Gastrocnemius medialis (tissue), 4 donors: ENCODE results near the gene SLC5A11. TPM values are rescaled to one million over a fixed set of nuclear protein-coding genes. Genes with fewer than 3 reads are reported as not detected.

ENCODE experiments used
- ATAC-seq, 2 donors: fragments of 150-250 bp; one replicate each; pipeline ENCODE4 v1.9.1; 2016
- DNase-seq, 2 donors: peaks; one replicate each; pipeline ENCODE4 v3.0.0-alpha.2; 2019
- H3K27ac ChIP-seq, 4 donors: fragments of 200-600 bp; sonication (generic); 1 replicate in 1 of 4; 2 replicates in 3 of 4; pipeline ENCODE4 v1.5.1; 2016 to 2018; ENCODE audit warnings: mild to moderate bottlenecking in 2 of 4, moderate library complexity in 1 of 4
- H3K27me3 ChIP-seq, 3 donors: fragments of 200-600 bp; sonication (generic) in 2 of 3; 1 replicate in 1 of 3; 2 replicates in 2 of 3; pipeline versions ENCODE4 v1.5.1 to v1.6.0; 2016 to 2019; ENCODE audit warnings: mild to moderate bottlenecking in 1 of 3, moderate library complexity in 1 of 3
- H3K36me3 ChIP-seq, 2 donors: fragments of 200-600 bp; sonication (generic) in 1 of 2; one replicate each; pipeline ENCODE4 v1.5.1; 2017 to 2018
- H3K4me1 ChIP-seq, 2 donors: fragments of 200-600 bp; sonication (generic) in 1 of 2; one replicate each; pipeline ENCODE4 v1.5.1; 2016 to 2017; ENCODE audit warnings: mild to moderate bottlenecking in 2 of 2
- H3K4me3 ChIP-seq, 4 donors: fragments of 200-600 bp; sonication (generic) in 3 of 4; 1 replicate in 1 of 4; 2 replicates in 3 of 4; pipeline ENCODE4 v1.5.1; 2016 to 2019; ENCODE audit warnings: mild to moderate bottlenecking in 2 of 4
- H3K9me3 ChIP-seq, 3 donors: fragments of 200-600 bp; sonication (generic) in 2 of 3; 1 replicate in 1 of 3; 2 replicates in 2 of 3; pipeline ENCODE4 v1.5.1; 2016 to 2019
- CTCF ChIP-seq, 5 experiments: fragments of 450-650 bp in 3 of 5; fragments of 200-600 bp in 2 of 5; sonication (generic) in 2 of 5; IDR thresholded peaks in 4 of 5; conservative IDR thresholded peaks in 1 of 5; 1 replicate in 4 of 5; 2 replicates in 1 of 5; pipeline ENCODE4 v1.5.1; 2016 to 2019; ENCODE audit warnings: antibody characterized with exemption in 5 of 5, mild to moderate bottlenecking in 3 of 5, moderate library complexity in 3 of 5
- POLR2A ChIP-seq, 2 donors: fragments of 450-650 bp; IDR thresholded peaks; one replicate each; pipeline ENCODE4 v1.6.1; 2017; ENCODE audit warnings: antibody characterized with exemption in 2 of 2, mild to moderate bottlenecking in 2 of 2, moderate library complexity in 2 of 2
- in situ Hi-C, 4 donors: fragments of 200-750 bp; cut with MboI; loops; one replicate each; pipeline versions ENCODE4 v1.15.0 to v1.8.0; 2017; ENCODE audit warnings: low sequenced_read_pairs in 4 of 4
- intact Hi-C: fragments of 100-400 bp; cut with DNase I; formaldehyde crosslinking; loops from one replicate; pipeline ENCODE4 v1.15.1; 2023; ENCODE audit warnings: low total_unique reads
- total RNA-seq, 4 donors: library from RNA; depleted of rRNA; stranded (reverse); fragments of >200 nt; gene quantifications; one replicate each; pipeline versions ENCODE4 v1.1.0 to v1.2.3, GENCODE V29; 2016

Gene SLC5A11
- total RNA-seq, 4 donors from 2014 or later = 0.20 to 0.66 TPM; not detected in 2

GRCh38 chr16:24906199-24906808 lies 60.5 kb downstream of the SLC5A11 start:
- in situ Hi-C loops = no loop called here
- Histone ChIP-seq H3K27me3 (no peaks in the 10 kb centered on the region), H3K27ac (no peak overlapping the region), H3K4me1 (no peaks in the 10 kb centered on the region), H3K4me3 (no peak overlapping the region), H3K36me3 (no peaks in the 10 kb centered on the region), H3K9me3 (no peaks in the 10 kb centered on the region)
- intact Hi-C loops = no loop called here
- no peak for ATAC-seq
- TF ChIP-seq POLR2A (IDR thresholded peaks at IDR 0.05) (no peak), CTCF (IDR thresholded peaks at IDR 0.05 in 4 of 5, conservative IDR thresholded peaks at IDR 0.05 in 1 of 5) (peak in 1 of 5 experiments; percentile 45)
- DNase-seq = no peak

- Histone ChIP-seq H3K36me3 (no peaks in the 10 kb centered on the region), H3K27ac (no peak overlapping the region), H3K27me3 (no peaks in the 10 kb centered on the region), H3K9me3 (no peaks in the 10 kb centered on the region), H3K4me3 (no peak overlapping the region), H3K4me1 (no peaks in the 10 kb centered on the region)
- ATAC-seq = no peak
- in situ Hi-C loops (no loop called here), intact Hi-C loops (no loop called here)
- TF ChIP-seq POLR2A (IDR thresholded peaks at IDR 0.05) (no peak), CTCF (IDR thresholded peaks at IDR 0.05 in 4 of 5, conservative IDR thresholded peaks at IDR 0.05 in 1 of 5) (no peak)
- DNase-seq = no peak
Observed at GRCh38 chr16:24906901-24907300, 61.1 kb downstream of the SLC5A11 start.

- Histone ChIP-seq H3K36me3 (no peaks in the 10 kb centered on the region), H3K9me3 (no peaks in the 10 kb centered on the region), H3K27me3 (no peaks in the 10 kb centered on the region), H3K4me3 (no peak overlapping the region), H3K27ac (no peak overlapping the region), H3K4me1 (no peaks in the 10 kb centered on the region)
- in situ Hi-C loops (no loop called here), intact Hi-C loops (no loop called here)
- TF ChIP-seq CTCF (IDR thresholded peaks at IDR 0.05 in 4 of 5, conservative IDR thresholded peaks at IDR 0.05 in 1 of 5) = no peak
- TF ChIP-seq POLR2A (IDR thresholded peaks at IDR 0.05) = no peak
- no peak for ATAC-seq
- DNase-seq = no peak
Observed at GRCh38 chr16:24908716-24909115, 63.0 kb downstream of the SLC5A11 start.

- in situ Hi-C loops (no loop called here), intact Hi-C loops (no loop called here)
- Histone ChIP-seq H3K36me3 (no peaks in the 10 kb centered on the region), H3K4me3 (no peak overlapping the region), H3K27me3 (no peaks in the 10 kb centered on the region), H3K4me1 (no peaks in the 10 kb centered on the region), H3K9me3 (no peaks in the 10 kb centered on the region), H3K27ac (no peak overlapping the region)
- TF ChIP-seq CTCF (IDR thresholded peaks at IDR 0.05 in 4 of 5, conservative IDR thresholded peaks at IDR 0.05 in 1 of 5) = no peak
- TF ChIP-seq POLR2A (IDR thresholded peaks at IDR 0.05) = no peak
- DNase-seq (no peak), ATAC-seq (no peak)
Observed at GRCh38 chr16:24909856-24910255, 64.1 kb downstream of the SLC5A11 start.

- no peaks in the 10 kb centered on the region for H3K4me1 ChIP-seq
- no peaks in the 10 kb centered on the region for H3K27me3 ChIP-seq
- TF ChIP-seq POLR2A (IDR thresholded peaks at IDR 0.05) (no peak), CTCF (IDR thresholded peaks at IDR 0.05 in 4 of 5, conservative IDR thresholded peaks at IDR 0.05 in 1 of 5) (no peak)
- DNase-seq = no peak
- no peak overlapping the region for H3K4me3 ChIP-seq
- H3K36me3 ChIP-seq = peaks cover 3 to 28% of the 10 kb centered on the region in 2 donors
- intact Hi-C loops (no loop called here), in situ Hi-C loops (no loop called here)
- ATAC-seq = no peak
- H3K9me3 ChIP-seq = no peaks in the 10 kb centered on the region
- no peak overlapping the region for H3K27ac ChIP-seq
Observed at GRCh38 chr16:24915019-24915418, 69.3 kb downstream of the SLC5A11 start.
